Lower leg skin (tissue), 4 donors: Measurements from ENCODE around the gene APOL5. TPM values are rescaled to one million over a fixed set of nuclear protein-coding genes. Genes with fewer than 3 reads are reported as not detected.

Source experiments
- DNase-seq, 2 donors: peaks; one replicate each; pipeline ENCODE4 v3.0.0-alpha.2; 2019; ENCODE audit warnings: low spot score in 2 of 2
- H3K4me3 ChIP-seq: fragments of 200-600 bp; sonication (generic); 2 replicates; pipeline ENCODE4 v1.5.1; 2017; ENCODE audit warnings: mild to moderate bottlenecking, low read depth; ENCODE audit not compliant: poor library complexity, severe bottlenecking
- POLR2A ChIP-seq, 2 donors: fragments of 450-650 bp; IDR thresholded peaks; one replicate each; pipeline ENCODE4 v1.6.1; 2016 to 2017; ENCODE audit warnings: antibody characterized with exemption in 2 of 2, mild to moderate bottlenecking in 1 of 2, moderate library complexity in 1 of 2
- WGBS, 2 donors: methylation state at CpG; one replicate each; pipeline ENCODE4 v1.1.5; 2018; 5-methylcytosine and 5-hydroxymethylcytosine counted together
- intact Hi-C: fragments of 100-400 bp; cut with DNase I; formaldehyde crosslinking; loops from one replicate; pipeline ENCODE4 v1.15.0; 2023; ENCODE audit warnings: low total_unique reads
- total RNA-seq, 4 donors: library from RNA; depleted of rRNA; stranded (reverse); fragments of >200 nt; gene quantifications; one replicate each; pipeline ENCODE4 v1.1.0, GENCODE V29; 2016
- TF ChIP-seq, protein P1 (sequence below), 3 donors: fragments of 450-650 bp; IDR thresholded peaks; one replicate each; pipeline ENCODE4 v1.5.1; 2016; ENCODE audit warnings: antibody characterized with exemption in 3 of 3, mild to moderate bottlenecking in 3 of 3, moderate library complexity in 2 of 3

APOL5 gene
- total RNA-seq, 4 donors from 2014 or later, result not detected

GRCh38 chr22:35739076-35739930 is 21.6 kb downstream of the APOL5 start:
- no peak overlapping the region for H3K4me3 ChIP-seq
- intact Hi-C loops, result no loop called here
- 84 to 87% methylated on average over 12 of the region's 12 CpGs for WGBS, 2 donors
- TF ChIP-seq, protein P1, sequence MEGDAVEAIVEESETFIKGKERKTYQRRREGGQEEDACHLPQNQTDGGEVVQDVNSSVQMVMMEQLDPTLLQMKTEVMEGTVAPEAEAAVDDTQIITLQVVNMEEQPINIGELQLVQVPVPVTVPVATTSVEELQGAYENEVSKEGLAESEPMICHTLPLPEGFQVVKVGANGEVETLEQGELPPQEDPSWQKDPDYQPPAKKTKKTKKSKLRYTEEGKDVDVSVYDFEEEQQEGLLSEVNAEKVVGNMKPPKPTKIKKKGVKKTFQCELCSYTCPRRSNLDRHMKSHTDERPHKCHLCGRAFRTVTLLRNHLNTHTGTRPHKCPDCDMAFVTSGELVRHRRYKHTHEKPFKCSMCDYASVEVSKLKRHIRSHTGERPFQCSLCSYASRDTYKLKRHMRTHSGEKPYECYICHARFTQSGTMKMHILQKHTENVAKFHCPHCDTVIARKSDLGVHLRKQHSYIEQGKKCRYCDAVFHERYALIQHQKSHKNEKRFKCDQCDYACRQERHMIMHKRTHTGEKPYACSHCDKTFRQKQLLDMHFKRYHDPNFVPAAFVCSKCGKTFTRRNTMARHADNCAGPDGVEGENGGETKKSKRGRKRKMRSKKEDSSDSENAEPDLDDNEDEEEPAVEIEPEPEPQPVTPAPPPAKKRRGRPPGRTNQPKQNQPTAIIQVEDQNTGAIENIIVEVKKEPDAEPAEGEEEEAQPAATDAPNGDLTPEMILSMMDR (IDR thresholded peaks at IDR 0.05), result no peak
- no peak for TF ChIP-seq POLR2A (IDR thresholded peaks at IDR 0.05)
- DNase-seq, result no peak

DNA sequence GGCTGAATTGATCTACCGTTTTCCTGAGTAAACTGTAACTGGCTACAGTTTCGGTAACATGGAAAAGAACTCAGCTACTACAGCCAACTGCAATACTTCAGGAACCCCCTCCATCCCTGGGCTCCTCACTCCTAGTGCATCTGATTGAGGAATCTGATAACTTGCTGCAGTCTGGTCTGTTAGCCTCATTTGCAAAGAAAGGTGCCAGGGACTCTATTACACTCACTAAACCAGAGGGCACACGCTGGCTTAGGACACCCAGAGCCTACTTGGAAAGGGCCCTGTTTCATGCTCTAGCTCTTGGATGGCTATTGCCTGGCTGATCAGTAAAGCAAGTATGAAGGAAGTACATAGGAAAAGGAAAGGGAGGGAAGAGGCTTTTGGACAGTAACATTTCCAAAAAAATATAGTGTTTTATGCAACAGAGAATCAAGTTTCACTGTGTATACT is 22.3 kb downstream of the APOL5 start:
- no peak for DNase-seq
- H3K4me3 ChIP-seq, result no peak overlapping the region
- TF ChIP-seq, protein P1 (IDR thresholded peaks at IDR 0.05), result no peak
- TF ChIP-seq POLR2A (IDR thresholded peaks at IDR 0.05), result no peak
- intact Hi-C loops, result no loop called here
- WGBS, 2 donors, result 55 to 73% methylated on average over 3 of the region's 3 CpGs

DNA sequence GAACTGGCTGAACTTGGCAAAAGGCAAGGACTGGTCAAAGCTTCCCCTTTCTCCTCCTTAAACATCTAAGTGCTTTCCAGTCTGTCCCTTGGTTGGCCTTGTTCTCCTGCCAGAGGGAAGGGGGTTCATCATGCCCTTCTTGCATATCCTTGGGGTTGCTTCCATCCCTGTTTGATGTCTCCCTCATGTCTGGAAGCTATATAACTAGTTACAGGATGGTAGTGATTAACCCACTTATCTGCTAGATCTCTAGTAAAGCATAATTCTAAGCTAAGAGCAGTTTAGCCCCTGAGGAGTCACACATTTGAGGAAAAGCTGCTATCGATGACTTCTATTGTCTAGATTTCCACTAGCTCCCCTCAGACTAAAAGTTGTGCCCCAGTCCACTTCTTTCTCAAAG is 22.9 kb downstream of the APOL5 start:
- no peak for TF ChIP-seq POLR2A (IDR thresholded peaks at IDR 0.05)
- TF ChIP-seq, protein P1 (IDR thresholded peaks at IDR 0.05), result no peak
- WGBS, 2 donors, result 59 to 90% methylated on average over 1 of the region's 1 CpG
- DNase-seq, result no peak
- H3K4me3 ChIP-seq, result no peak overlapping the region
- intact Hi-C loops, result no loop called here

DNA sequence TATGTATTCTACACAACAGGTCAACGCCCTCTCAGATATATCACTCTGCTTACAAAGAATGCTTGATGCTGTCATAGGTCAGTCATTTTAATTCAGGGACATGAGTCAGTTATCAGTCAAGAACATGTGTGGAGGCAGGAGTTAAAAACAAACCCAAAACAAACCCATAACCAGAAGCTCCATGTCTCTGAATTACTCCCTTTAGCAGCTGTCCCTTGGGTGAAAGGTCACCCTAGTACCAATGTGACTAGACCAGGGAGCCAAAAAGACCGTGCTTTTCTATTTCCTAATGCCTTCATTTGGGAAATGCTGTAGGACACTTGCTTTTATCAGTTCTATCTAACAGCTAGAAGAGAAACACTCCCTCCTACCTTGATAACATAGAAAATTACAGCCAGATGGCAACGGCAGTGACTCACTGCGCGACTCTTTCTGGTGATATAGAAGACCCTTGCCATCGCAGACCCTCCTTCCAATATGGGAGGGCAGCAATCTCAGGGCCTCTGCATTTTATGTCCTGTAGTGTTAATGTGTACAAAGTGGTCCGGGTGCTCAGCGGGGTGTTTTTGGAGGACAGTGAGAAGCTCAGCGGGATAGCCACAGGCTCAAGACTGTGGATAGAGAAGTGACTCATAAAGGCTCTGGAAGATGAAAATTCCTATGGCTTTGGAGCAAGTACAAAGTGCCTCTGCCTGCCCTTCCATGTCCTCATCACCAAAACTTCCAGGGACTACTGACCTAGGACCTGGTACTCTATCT is 24.8 kb downstream of the APOL5 start:
- intact Hi-C loops, result no loop called here
- TF ChIP-seq, protein P1 (IDR thresholded peaks at IDR 0.05), result no peak
- TF ChIP-seq POLR2A (IDR thresholded peaks at IDR 0.05), result no peak
- no peak overlapping the region for H3K4me3 ChIP-seq
- DNase-seq, result no peak
- WGBS, 2 donors, result 81 to 82% methylated on average over 9 of the region's 9 CpGs

- 75 to 76% methylated on average over 6 of the region's 6 CpGs for WGBS, 2 donors
- TF ChIP-seq, protein P1 (IDR thresholded peaks at IDR 0.05), result no peak
- no peak for TF ChIP-seq POLR2A (IDR thresholded peaks at IDR 0.05)
- DNase-seq, result no peak
- intact Hi-C loops, result no loop called here
- H3K4me3 ChIP-seq, result no peak overlapping the region
These were observed 25.7 kb downstream of the APOL5 start for GRCh38 chr22:35743326-35743860.
